Astrocyte (in vitro differentiated cells and primary cell): ENCODE results near the gene SURF6.

Source experiments
- CTCF ChIP-seq: IDR thresholded peaks from 2 replicates; pipeline ENCODE4 v1.5.1; 2011; ENCODE audit warnings: low read depth, mild to moderate bottlenecking, inconsistent platforms, low read length, moderate library complexity; ENCODE audit not compliant: insufficient read depth
- EZH2 ChIP-seq: IDR thresholded peaks from 2 replicates; pipeline ENCODE4 v1.6.1; 2012; ENCODE audit warnings: mild to moderate bottlenecking, low read length, inconsistent platforms; ENCODE audit not compliant: insufficient read depth

- no peak for TF ChIP-seq CTCF
- TF ChIP-seq EZH2, result no peak
These were observed 9.0 kb upstream of the SURF6 start for GRCh38 chr9:133344979-133345378.
